VCaP (cell line): Measurements from ENCODE around the gene SPATS2.
"Not testable (repeated sequence)": the region's sequence is repeated elsewhere in the genome, so short reads cannot be mapped to it uniquely, and the experiment has no call there.

ENCODE experiments used
- H3K27ac ChIP-seq: fragments of 450-650 bp; 2 replicates; pipeline ENCODE4 v1.5.1; 2017
- CTCF ChIP-seq: fragments of 450-650 bp; conservative IDR thresholded peaks from 2 replicates; pipeline ENCODE4 v1.5.1; 2017; ENCODE audit warnings: mild to moderate bottlenecking, moderate library complexity

SPATS2 gene

DNA sequence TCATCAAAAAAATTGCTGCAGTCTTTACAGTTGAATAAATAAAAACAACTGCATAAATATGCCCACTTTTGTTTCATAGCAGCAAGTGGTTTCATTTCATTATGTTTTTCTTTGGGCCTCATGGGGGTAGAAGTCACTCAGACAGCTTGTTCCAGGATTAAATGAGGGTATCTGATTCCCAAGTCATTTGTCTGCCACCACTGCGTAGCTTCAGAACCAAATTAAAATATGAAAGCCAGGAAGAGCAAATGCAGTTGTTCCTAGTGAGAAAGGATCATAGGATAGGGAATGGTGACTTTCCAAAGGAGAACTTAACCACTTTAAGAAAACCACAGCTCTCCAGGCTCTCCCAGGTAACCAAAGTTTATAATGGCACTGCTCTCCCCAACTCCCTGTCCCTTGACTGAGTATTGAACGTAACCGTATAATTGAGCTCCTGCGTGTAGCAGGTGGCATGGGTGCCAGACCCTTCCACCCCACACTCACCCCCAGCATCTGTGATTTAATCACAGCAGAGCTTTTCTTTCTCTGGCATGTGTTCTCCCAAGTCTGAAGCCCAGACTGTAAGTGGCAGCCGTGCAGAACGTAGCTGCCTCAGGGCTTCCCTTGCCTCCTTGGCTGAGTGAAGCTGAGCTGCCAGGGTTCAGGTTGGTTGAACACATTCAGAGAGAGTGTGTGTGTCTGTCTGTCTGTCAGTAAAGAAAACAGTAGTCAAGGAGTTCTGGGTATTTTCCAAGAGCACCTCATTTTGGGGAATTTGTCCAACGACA lies 160.3 kb downstream of the SPATS2 start:
- H3K27ac ChIP-seq = no peak overlapping the region
- no peak for TF ChIP-seq CTCF

DNA sequence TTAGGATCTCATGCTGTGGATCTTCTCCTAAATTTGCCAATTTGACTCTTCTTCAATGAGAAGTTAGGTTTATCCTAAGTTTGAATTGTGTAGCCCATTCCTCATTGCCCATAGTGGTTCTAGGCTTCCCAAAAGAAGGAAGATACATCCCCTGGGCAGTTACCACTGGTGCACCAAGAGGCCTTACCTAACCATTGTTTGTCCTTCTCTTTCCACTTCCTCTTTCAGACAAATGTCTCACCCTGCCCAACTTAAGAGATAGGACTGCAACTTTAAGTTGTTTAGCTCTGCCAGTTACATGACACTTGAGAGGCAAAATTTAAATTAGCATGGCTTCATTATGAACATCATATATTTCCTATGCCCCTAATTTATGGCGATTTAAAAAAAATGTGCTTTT lies 162.2 kb downstream of the SPATS2 start:
- H3K27ac ChIP-seq = no peak overlapping the region
- no peak for TF ChIP-seq CTCF

- TF ChIP-seq CTCF = no peak
- H3K27ac ChIP-seq = no peak overlapping the region
These were observed 164.5 kb downstream of the SPATS2 start for GRCh38 chr12:49531745-49532144.

GRCh38 chr12:49533331-49533730 lies 166.1 kb downstream of the SPATS2 start:
- no peak overlapping the region for H3K27ac ChIP-seq
- no peak for TF ChIP-seq CTCF

DNA sequence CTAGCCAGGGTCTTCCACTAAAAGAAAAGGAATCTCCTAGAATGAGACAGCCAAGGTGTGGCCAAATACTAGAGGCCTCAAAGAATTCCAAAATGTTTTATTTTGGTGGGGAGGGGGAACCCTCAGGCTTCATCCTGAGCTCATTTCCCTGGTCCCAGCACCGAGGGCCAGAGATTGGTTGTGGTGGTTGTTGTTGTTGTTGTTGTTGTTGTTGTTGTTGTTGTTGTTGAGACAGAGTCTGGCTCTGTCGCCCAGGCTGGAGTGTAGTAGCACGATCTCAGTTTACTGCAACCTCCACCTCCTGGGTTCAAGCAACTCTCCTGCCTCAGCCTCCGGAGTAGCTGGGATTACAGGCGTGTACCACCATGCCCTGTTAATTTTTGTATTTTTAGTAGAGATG lies 166.9 kb downstream of the SPATS2 start:
- H3K27ac ChIP-seq = not testable (repeated sequence)

DNA sequence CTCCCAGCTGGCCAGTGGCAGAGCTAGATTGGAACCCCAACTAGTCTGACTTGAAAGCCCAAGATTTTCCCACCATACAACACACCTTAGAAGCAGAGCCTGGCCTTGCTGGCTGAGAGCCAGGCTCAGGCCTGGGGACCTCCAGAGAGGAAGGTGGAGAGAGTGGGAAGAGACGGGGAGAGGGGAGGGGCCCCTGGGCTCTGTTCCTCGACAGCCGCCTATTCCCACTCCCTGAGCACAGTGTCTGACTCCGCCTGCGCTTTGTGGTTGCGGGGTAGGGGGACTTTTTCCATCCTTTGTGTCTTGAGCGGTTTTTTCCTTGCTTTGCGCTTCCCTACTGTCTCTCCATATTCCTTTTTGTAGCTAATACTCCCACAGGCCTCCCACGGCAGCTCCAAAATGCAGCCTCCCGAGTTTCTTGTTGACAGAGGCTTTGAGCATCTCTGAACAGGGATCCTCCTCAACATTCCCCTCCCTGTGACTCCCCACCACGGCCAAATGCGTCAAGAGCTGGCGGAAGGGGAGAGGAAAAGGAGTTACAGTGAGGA lies 167.5 kb downstream of the SPATS2 start:
- no peak overlapping the region for H3K27ac ChIP-seq
- no peak for TF ChIP-seq CTCF

DNA sequence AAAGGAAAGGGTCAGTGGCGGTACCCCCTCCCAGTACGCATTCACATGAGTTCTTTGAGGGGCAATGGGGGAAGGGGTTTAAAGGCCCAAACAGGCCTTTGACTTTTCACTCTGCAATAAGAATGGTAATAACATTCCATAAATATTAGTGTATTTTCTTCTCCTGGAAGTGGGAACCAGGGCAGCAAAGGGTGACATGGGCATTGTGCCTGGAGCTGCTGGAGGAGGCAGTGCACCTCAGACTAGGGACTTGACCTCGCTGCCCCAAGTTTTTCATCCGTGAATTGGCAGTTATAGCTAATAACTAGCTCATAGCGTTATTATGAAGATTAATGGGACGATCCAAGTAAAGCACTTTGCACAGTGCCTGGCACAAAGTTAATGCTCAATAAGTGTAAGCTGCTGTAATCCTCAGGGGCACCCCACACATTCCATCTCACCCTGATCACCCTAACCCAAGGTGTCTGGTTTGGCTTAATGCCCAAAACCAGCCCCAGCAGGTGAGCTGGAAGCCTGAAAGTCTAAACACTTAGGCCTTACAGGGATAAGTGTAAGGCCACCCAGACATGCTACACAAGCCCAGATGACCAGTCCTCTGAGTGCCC lies 168.8 kb downstream of the SPATS2 start:
- H3K27ac ChIP-seq = no peak overlapping the region
- TF ChIP-seq CTCF = no peak

- no peak overlapping the region for H3K27ac ChIP-seq
- TF ChIP-seq CTCF = no peak
These were observed 169.3 kb downstream of the SPATS2 start for GRCh38 chr12:49536526-49537071.
